A673 (cell line): ENCODE measurements around the gene DIDO1.

Experiments
- EZH2 ChIP-seq: fragments of 200-600 bp; sonication (generic); IDR thresholded peaks from 2 replicates; pipeline ENCODE4 v1.6.1; 2017; ENCODE audit warnings: borderline replicate concordance, low read depth, mild to moderate bottlenecking, mixed read lengths, antibody characterized with exemption, low read length; ENCODE audit not compliant: poor library complexity, severe bottlenecking
- TF ChIP-seq, protein P1 (sequence below): fragments of 300-800, 200-600 bp; sonication (generic); conservative IDR thresholded peaks from 2 replicates; pipeline ENCODE4 v1.5.1; 2017; ENCODE audit warnings: low read depth, mild to moderate bottlenecking, antibody characterized with exemption, low read length, moderate library complexity, mixed read lengths

DNA sequence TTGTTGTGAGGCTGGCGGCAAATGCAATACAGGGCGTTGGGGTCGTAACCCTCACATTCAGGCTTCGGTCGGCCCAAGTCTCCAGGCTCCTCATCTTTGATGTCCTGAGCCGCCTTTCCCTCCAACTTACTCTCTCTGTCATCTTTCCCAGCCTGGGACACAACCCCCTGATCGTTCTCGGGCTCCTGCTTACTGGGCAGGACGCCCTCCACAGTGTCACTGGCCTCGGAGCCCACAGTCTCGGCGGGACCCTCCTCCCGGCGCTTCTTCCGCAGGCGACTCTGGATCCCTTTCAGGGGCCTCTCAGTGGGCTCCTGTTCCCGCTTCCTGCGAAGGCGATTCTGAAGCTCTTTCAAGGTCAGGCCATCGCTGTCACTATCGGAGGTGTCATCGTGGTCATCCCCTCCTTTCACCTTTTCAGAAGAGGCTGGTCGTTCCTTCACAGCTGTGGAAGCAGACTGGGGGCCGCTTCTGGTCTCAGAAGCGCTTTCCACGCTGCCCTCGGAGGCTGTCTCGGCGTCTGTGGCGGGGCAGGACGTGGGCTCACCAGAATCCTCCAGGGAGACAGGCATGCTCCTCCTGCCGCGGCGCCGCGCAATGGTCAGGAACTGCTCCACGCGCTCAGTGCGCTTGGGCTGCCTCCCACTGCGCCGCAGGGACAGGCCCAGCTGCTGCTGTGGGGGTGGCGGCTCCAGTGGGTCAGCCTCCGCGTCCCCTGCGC is 15.4 kb downstream of the DIDO1 start:
- TF ChIP-seq, protein P1, sequence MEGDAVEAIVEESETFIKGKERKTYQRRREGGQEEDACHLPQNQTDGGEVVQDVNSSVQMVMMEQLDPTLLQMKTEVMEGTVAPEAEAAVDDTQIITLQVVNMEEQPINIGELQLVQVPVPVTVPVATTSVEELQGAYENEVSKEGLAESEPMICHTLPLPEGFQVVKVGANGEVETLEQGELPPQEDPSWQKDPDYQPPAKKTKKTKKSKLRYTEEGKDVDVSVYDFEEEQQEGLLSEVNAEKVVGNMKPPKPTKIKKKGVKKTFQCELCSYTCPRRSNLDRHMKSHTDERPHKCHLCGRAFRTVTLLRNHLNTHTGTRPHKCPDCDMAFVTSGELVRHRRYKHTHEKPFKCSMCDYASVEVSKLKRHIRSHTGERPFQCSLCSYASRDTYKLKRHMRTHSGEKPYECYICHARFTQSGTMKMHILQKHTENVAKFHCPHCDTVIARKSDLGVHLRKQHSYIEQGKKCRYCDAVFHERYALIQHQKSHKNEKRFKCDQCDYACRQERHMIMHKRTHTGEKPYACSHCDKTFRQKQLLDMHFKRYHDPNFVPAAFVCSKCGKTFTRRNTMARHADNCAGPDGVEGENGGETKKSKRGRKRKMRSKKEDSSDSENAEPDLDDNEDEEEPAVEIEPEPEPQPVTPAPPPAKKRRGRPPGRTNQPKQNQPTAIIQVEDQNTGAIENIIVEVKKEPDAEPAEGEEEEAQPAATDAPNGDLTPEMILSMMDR, result no peak
- TF ChIP-seq EZH2, result no peak
